ENCODE data around the gene RTF1.
"Not testable (repeated sequence)": the region's sequence is repeated elsewhere in the genome, so short reads cannot be mapped to it uniquely, and the experiment has no call there.

Gene RTF1

DNA sequence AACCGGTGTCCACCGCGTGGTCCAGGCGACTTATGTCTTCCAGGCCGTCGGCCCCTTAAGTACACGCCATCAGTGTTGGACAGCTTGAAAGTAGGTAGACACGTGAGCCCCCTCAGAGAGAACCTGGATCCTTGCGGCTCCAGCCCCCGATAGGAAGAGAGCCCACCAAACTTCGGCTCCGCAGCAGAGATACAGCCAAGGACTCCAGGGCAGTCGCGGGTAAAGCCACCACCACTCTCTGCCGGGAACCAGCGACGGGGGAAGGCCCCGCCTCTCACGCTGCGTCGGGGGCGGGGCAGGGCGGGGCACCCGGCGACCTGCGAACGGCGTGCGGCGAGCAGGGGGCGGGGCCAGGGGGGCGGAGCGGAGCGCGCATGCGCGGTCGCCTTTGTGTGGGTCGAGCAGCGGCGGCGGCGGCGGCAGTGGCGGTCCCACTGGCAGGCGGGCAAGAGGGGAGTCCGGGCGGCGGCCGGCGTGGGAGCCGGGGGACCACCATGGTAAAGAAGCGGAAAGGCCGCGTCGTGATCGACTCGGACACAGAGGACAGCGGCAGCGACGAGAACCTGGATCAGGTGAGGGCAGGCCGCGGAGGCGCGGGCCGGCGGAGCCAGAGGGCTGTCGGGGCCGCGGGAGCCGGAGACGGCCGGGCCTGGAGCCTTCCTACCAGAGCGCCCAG lies at the start of gene RTF1:
Gene RTF1 (plus strand): TSS at position 354 of the 676 bp plus-strand sequence. CDS start 21 bp downstream, at position 375.
- DNase-seq: peak; percentile 58 to 97 (median 90)

DNA sequence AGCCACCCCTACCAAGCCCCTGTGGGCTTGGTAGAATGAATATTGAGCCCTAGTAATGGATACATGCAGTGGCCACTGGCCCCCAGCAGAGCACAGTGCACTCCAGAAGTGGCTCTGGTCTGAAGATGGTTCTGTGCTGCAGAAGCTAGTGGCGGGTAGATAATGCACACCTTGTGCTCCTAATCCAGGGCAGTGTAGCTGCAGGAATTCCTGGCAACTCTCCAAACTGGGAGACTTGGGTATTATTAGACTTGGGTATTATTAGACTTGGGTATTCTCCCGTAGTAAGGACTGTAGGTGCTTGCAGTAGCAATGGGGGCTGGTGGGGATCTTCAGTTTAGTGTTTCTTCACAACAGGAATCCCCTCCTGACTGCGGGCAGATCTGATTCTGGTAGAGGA lies 49.5 kb upstream of the RTF1 start:
- no peak for DNase-seq

- DNase-seq: no peak
Observed at GRCh38 chr15:41377978-41378377, 38.9 kb upstream of the RTF1 start.

GRCh38 chr15:41383974-41384749 lies 32.7 kb upstream of the RTF1 start:
- not testable (repeated sequence) for DNase-seq

DNA sequence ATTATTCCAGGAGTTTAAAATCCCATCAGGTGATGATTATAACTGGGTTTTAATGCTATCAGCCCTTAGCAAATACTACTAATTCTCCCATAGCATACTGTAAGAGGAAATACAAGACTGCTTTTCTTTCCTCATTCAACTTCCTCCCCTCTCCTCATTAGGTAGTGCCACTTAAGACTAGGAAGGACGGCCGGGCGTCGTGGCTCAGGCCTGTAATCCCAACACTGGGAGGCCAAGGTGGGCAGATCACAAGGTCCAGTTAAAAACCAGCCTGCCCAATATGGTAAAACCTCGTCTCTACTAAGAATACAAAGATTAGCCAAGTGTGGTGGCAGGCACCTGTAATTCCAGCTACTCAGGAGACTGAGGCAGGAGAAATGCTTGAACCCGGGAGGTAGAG lies 29.2 kb upstream of the RTF1 start:
- DNase-seq: no peak

GRCh38 chr15:41392659-41393058 lies 24.2 kb upstream of the RTF1 start:
- no peak for DNase-seq

DNA sequence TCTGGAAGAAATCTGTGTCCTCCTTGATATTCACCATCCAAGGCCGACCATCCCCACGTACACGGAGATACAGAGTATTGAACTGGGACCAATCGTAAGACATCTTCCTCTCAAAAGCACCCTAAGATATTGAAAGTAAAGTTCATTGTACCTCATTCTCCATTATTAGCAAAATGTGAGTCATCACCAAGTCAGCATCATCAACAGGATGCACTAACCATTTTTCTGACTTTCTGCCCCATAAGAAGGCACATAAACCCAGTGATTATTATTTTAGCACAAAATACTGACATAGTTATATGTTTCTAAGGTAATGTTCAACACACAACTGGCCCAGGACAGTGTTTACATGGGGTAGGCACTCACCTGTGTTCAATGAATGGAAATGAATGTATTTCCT lies 22.0 kb upstream of the RTF1 start:
- DNase-seq: no peak

DNA sequence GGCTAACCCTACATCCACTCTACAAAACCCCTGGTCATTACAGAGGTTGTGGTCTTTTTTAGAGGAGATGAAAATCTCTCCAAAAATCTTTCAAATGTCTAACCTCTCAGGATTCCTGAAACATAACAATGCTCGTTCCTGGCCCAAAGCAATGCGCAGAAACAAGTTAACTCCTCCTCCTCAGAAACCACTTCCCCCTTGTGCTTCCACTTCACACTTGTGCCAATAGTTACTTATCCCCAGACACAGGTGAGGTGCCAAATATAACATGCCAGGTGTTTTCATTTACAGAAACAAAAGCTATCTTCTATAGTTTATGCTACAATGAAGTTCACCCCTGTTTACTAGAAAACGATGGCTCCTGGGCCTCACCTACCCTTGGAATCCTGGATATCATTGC lies 20.8 kb upstream of the RTF1 start:
- DNase-seq: no peak

DNA sequence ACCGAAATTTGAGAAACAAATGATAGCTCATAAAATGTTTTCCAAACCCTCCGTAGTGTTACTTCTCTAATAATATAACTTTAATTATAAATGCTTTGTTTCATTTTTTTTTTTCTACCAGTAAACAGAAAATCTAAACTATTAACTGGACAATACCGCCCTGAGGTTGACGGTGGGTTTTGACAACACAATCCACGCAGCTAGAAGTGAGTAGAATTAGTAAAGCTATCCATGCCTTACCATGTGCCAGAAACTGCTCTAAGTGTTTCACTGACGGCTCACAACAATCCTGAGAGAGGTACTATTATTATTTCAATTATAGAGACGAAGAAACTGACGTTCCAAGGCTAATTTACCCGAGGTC lies 15.0 kb upstream of the RTF1 start:
- peak in 1 of 56 donors; percentile 53 for DNase-seq

DNA sequence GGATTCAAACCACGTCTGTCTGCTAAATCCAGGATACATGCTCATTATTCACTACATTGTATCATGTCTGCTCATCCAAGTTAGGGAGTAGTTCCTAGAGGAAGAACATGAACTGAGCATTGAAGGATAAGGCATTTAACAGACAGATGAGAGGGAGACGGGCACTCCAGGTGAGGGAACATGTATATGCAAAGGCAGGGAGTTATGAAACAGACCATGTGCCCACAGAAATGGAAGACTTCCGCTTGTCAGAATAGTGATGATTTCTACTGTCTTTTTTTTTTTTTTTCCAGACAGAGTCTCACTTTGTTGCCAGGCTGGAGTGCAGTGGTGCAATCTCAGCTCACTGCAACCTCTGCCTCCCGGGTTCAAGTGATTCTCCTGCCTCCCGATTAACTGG lies 9.6 kb upstream of the RTF1 start:
- no peak for DNase-seq

- DNase-seq: no peak
Observed at GRCh38 chr15:41408234-41408641, 8.7 kb upstream of the RTF1 start.

DNA sequence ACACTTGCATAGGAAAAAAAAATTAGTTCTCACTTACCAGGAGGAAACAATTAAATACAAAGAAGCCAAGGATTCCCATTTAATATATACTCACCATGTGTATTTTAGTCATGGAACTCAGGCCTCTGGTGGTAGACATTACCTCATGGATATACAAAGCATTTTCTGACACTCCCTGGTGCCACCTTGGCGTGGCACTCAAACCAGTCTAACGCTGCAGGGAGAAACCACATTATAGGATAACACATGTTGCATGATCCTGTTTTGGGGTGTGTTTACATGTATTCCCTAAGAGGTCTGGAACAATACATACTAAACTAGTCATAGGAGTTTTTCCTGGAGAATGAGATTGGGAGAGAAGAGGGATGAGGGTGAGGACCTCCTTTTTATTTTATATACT lies 5.9 kb upstream of the RTF1 start:
- DNase-seq: no peak

GRCh38 chr15:41411441-41411840 lies 5.5 kb upstream of the RTF1 start:
- no peak for DNase-seq

GRCh38 chr15:41416128-41416741 lies 660 bp upstream of the RTF1 start:
- no peak for DNase-seq

DNA sequence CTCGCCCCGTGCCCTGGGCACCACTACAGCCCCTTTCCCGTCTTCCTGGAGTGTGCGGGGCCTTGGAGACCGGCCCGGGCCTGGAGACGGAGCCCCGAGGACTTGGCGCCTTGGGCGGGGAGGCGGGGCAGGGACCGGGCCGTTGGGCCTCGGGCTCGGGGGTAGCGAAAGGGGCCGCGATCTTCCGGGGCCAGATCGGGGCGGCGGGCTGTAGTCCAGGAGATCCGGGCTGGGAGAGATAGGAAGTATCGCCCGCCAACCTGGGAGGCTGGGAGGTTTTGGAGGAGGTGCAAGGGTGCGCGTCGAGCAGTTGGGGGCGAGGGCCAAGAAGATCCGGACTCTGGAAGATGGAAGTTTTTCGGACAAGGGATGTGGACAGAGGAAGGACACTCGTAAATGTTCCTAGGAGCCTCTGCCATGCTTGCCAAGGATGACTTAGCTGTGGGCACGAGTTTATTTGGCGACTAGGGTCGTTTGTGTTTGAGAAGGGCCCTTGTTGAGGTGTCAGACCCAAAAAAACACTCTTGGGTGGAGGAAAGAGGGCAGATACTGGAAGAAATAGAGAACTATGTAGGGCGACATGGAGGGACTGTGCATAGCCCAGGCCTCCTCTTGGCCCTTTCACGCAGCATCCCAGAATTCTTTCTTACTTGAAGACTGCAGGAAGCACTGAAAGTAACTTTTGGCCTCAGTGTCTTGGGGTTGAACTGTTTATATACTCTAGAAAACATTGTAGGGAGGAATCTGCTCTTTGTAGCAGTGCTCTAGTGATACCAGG lies 712 bp downstream of the RTF1 start:
- DNase-seq: peak in 17 of 56 donors; percentile 6 to 55 (median 34)

DNA sequence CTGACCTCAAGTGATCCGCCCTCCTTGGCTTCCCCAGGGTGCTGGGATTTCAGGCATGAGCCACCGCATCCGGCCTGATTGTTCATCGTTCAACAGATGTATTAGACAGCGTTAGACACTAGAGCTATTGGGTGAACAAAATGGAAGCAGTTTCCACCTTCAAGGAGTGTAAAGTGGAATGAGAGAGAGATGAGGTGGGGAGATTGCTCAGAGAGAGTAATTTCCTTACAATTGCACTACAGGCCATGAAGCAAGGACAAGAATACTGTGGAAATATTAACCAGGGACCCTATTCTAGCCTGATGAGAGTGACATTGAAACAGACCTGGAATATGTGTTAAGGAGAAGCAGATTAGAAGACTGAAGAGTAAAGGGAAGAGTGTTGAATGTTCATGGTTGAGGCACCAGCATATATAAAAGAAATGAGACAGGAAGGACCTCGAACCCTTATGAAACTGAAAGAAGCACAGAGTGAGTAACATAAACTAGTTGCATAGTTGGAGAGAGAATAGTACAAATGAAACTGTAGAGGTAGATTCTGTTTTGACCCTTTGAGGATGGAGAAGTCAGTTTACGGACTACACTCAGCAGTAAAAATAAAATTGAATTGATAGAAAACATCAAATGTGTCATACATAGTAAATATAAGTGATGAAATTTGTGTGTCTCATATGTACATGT lies 7.2 kb downstream of the RTF1 start:
- no peak for DNase-seq

DNA sequence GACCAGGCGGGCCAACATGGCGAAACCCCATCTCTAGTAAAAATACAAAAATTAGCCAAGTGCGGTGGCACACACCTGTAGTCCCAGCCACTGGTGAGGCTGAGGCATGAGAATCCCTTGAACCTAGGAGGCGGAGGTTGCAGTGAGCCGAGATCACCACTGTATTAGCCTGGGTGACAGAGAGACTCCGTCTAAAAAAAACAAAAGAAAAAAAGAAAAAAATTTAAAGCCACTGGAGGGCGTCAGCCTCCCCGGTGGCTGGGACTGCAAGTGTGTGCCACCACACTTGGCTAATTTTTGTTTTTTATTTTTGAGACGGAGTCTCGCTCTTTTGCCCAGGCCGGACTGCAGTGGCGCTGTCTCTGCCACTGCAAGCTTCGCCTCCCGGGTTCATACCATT lies 7.9 kb downstream of the RTF1 start:
- no peak for DNase-seq

- not testable (repeated sequence) for DNase-seq
Observed at GRCh38 chr15:41425907-41426306, 9.0 kb downstream of the RTF1 start.

DNA sequence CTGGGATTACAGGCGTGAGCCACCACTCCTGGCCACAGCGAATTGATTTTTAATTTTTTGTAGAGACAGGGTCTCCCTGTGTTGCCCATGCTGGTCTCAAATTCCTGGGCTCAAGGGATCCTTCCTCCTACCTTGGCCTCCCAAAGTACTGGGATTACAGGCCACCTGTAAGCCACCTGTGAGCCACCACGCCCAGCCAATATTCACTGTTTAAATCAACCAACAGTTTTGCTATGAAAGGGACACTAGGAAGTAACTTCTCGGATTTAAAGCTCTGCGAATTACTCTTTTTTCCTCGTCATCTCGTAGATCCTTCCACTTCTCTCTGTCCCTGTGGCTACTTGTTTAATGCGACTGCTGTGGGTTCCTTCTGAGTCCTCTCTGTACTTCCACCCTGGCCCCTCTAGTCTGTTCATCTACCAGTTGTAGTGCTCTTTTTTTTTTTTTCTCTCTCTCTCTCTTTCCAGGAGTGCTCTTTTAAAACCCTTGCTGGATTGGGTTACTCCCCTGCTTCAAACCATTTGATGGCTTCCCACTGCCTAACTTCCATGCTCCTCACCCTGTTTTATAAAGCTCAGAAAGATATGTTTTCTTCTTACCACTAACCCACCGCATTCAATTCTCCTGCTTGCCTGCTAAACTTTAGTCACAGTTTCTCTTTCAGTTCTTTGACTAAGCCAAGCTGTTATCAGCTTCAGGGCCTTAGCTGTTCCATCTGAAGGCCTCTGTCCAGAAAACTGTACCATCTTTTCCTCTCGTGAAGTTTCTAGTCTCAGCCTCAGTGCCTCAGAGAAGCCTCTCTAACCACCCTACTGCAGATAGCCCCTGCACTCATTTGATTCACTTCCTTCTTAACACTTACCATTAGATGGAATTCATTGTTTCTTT lies 12.4 kb downstream of the RTF1 start:
- DNase-seq: no peak
